Measurements from ENCODE around the gene TRUB1.

TRUB1 gene

GRCh38 chr10:114915294-114915693 lies 22.7 kb upstream of the TRUB1 start:
- TF ChIP-seq GATA3 (IDR thresholded peaks at IDR 0.05; ENCODE audit: low read depth, low read length), result no peak
- no peak for TF ChIP-seq GATA2 (IDR thresholded peaks at IDR 0.05; ENCODE audit: low read depth, low read length)

- TF ChIP-seq GATA3 (IDR thresholded peaks at IDR 0.05; ENCODE audit: low read depth, low read length), result no peak
- no peak for TF ChIP-seq GATA2 (IDR thresholded peaks at IDR 0.05; ENCODE audit: low read depth, low read length)
Observed at GRCh38 chr10:114916653-114917052, 21.3 kb upstream of the TRUB1 start.

- TF ChIP-seq GATA3 (IDR thresholded peaks at IDR 0.05; ENCODE audit: low read depth, low read length) (no peak), GATA2 (IDR thresholded peaks at IDR 0.05; ENCODE audit: low read depth, low read length) (no peak)
Observed at GRCh38 chr10:114917459-114917858, 20.5 kb upstream of the TRUB1 start.

- no peak for TF ChIP-seq GATA3 (IDR thresholded peaks at IDR 0.05; ENCODE audit: low read depth, low read length)
- TF ChIP-seq GATA2 (IDR thresholded peaks at IDR 0.05; ENCODE audit: low read depth, low read length), result no peak
Observed at GRCh38 chr10:114917927-114918672, 19.9 kb upstream of the TRUB1 start.

DNA sequence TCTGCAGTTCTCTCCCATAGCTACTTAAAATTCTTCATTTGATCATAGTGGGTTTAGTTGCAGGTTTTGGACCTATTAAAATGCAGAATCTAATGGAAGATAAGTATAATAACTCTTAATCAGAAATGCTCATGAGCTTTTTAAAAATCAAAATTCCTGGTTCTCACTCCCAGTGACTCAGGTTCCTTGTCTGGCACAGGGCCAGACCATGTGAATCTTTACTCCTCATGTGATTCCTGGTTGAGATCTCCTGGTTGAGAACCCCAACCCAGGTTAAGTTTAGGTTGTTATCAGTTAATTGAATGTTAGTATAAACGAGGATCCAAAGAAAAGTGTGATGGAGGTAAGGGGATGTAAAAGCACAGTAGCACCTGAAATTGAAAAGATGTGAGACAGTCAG lies 17.5 kb upstream of the TRUB1 start:
- TF ChIP-seq GATA3 (IDR thresholded peaks at IDR 0.05; ENCODE audit: low read depth, low read length) (no peak), GATA2 (IDR thresholded peaks at IDR 0.05; ENCODE audit: low read depth, low read length) (no peak)

- TF ChIP-seq GATA3 (IDR thresholded peaks at IDR 0.05; ENCODE audit: low read depth, low read length), result no peak
- TF ChIP-seq GATA2 (IDR thresholded peaks at IDR 0.05; ENCODE audit: low read depth, low read length), result no peak
Observed at GRCh38 chr10:114922003-114922402, 16.0 kb upstream of the TRUB1 start.

DNA sequence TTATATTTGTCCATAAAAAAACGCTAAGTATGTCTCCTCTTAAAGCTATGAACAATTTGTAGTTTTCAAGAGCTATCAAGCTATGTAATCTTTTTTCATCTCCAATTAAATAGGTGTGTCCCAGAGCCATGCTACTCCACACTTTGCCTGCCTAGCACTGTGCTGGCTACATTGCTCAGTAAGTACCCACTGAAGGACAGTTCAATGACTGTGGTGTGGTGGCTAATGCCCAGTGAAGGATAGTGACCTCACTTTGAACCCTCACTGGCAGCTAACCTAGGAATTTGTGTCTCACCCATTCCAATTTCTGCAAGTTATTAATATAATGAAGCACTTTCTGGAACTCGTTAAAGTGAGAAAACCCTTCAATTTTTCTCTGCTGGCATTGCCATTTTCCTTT lies 14.4 kb upstream of the TRUB1 start:
- no peak for TF ChIP-seq GATA2 (IDR thresholded peaks at IDR 0.05; ENCODE audit: low read depth, low read length)
- TF ChIP-seq GATA3 (IDR thresholded peaks at IDR 0.05; ENCODE audit: low read depth, low read length), result no peak

- TF ChIP-seq GATA2 (IDR thresholded peaks at IDR 0.05; ENCODE audit: low read depth, low read length) (no peak), GATA3 (IDR thresholded peaks at IDR 0.05; ENCODE audit: low read depth, low read length) (no peak)
Observed at GRCh38 chr10:114925587-114926586, 12.1 kb upstream of the TRUB1 start.

- TF ChIP-seq GATA3 (IDR thresholded peaks at IDR 0.05; ENCODE audit: low read depth, low read length), result no peak
Observed at GRCh38 chr10:114928818-114929217, 9.2 kb upstream of the TRUB1 start.

DNA sequence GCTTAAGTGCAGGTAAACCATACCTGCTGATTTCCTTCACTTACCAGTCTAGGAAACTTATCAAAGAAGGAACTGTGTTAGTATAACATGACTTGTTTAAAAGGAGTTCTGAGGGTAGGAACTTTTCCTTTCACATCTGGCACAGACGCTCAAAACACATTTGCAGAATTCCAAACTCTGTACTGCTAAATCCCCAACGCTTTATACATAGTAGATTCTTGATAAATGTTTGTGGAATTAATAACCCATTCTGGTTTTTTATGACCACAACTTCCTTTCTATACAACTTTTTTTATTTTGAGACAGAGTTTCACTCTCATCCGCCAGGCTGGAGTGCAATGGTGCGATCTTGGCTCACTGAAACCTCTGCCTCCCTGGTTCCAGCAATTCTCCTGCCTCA lies 7.7 kb upstream of the TRUB1 start:
- no peak for TF ChIP-seq GATA2 (IDR thresholded peaks at IDR 0.05; ENCODE audit: low read depth, low read length)
- TF ChIP-seq GATA3 (IDR thresholded peaks at IDR 0.05; ENCODE audit: low read depth, low read length), result no peak

GRCh38 chr10:114931072-114931679 lies 6.8 kb upstream of the TRUB1 start:
- TF ChIP-seq GATA2 (IDR thresholded peaks at IDR 0.05; ENCODE audit: low read depth, low read length), result no peak
- TF ChIP-seq GATA3 (IDR thresholded peaks at IDR 0.05; ENCODE audit: low read depth, low read length), result no peak

GRCh38 chr10:114932225-114932624 lies 5.8 kb upstream of the TRUB1 start:
- TF ChIP-seq GATA2 (IDR thresholded peaks at IDR 0.05; ENCODE audit: low read depth, low read length) (no peak), GATA3 (IDR thresholded peaks at IDR 0.05; ENCODE audit: low read depth, low read length) (no peak)

DNA sequence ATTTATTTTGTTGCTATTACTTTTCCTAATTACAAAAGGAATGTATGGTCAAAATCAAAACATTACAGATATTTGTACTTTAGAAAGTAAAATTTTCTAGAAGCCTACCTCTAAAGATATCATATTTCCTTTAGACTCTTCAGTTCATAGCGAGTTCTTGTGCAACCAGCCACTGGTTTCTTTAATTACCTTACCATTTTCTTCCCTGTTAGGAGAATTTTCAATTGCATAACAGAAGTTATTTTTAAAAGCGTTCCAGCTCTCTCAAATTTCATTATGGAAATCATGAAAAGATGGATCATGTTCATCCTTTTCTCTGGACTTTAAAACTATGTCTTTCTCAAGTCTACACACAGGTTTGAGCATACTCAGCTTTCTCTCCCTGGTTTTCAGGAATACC lies 5.0 kb upstream of the TRUB1 start:
- TF ChIP-seq GATA2 (IDR thresholded peaks at IDR 0.05; ENCODE audit: low read depth, low read length) (no peak), GATA3 (IDR thresholded peaks at IDR 0.05; ENCODE audit: low read depth, low read length) (no peak)

DNA sequence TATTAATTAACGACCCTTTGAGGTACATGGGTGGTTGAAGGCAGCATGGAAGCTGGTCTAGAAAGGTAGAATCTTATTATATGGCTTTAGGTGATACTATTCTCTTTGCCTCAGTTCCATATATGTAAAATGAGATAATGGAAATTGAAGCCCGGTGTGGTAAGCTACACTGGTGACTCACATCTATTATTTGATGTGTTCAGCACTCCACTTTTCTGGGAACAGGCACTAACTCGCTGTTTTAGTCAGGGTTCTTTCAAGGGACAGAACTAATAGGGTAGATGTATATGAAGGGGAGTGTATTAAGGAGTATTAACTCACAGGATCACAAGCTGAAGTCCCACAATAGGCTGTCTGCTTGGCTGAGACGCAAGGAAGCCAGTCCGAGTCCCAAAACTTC lies 4.4 kb upstream of the TRUB1 start:
- TF ChIP-seq GATA3 (IDR thresholded peaks at IDR 0.05; ENCODE audit: low read depth, low read length) (no peak), GATA2 (IDR thresholded peaks at IDR 0.05; ENCODE audit: low read depth, low read length) (no peak)

All from SH-SY5Y (cell line).